ENCODE measurements around the gene CDCA4. TPM values are rescaled to one million over a fixed set of nuclear protein-coding genes. Genes with fewer than 3 reads are reported as not detected.
A peak's percentile ranks its signal among the peaks of the same experiment; 100 is the strongest.

The CDCA4 gene
- total RNA-seq, 1 donor from 2014 or later, result 46.9 TPM

DNA sequence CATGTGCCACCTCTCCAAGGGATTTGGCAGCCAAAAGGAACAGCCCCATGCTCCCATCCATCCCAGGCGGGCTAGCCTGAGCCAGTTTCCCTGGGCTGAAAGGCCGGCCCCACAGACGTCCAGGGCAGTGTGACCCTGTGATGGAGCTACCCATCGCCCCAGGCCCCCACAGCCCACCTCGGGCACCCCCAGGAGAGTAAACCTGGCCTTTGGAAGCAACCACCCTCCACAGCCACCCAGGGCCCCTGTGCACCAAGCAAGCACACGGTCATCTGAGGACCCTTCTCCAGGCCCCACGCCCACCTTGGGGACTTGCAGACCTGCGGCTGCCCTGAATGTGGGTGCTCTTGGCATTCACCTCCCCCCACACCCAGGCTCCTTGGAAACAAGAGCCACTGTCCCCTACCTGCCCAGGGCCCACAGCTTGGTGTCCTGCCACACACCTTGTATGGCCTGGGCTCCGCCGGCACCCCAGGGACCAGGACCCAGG lies 51.1 kb downstream of the CDCA4 start:
- peak overlapping the region; percentile 30 for H3K4me3 ChIP-seq (ENCODE audit: low read depth, low read length)
- DNase-seq (ENCODE audit: low read depth), result no peak
- TF ChIP-seq, protein P1, sequence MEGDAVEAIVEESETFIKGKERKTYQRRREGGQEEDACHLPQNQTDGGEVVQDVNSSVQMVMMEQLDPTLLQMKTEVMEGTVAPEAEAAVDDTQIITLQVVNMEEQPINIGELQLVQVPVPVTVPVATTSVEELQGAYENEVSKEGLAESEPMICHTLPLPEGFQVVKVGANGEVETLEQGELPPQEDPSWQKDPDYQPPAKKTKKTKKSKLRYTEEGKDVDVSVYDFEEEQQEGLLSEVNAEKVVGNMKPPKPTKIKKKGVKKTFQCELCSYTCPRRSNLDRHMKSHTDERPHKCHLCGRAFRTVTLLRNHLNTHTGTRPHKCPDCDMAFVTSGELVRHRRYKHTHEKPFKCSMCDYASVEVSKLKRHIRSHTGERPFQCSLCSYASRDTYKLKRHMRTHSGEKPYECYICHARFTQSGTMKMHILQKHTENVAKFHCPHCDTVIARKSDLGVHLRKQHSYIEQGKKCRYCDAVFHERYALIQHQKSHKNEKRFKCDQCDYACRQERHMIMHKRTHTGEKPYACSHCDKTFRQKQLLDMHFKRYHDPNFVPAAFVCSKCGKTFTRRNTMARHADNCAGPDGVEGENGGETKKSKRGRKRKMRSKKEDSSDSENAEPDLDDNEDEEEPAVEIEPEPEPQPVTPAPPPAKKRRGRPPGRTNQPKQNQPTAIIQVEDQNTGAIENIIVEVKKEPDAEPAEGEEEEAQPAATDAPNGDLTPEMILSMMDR (conservative IDR thresholded peaks at IDR 0.05; ENCODE audit: low read depth, low read length), result no peak

DNA sequence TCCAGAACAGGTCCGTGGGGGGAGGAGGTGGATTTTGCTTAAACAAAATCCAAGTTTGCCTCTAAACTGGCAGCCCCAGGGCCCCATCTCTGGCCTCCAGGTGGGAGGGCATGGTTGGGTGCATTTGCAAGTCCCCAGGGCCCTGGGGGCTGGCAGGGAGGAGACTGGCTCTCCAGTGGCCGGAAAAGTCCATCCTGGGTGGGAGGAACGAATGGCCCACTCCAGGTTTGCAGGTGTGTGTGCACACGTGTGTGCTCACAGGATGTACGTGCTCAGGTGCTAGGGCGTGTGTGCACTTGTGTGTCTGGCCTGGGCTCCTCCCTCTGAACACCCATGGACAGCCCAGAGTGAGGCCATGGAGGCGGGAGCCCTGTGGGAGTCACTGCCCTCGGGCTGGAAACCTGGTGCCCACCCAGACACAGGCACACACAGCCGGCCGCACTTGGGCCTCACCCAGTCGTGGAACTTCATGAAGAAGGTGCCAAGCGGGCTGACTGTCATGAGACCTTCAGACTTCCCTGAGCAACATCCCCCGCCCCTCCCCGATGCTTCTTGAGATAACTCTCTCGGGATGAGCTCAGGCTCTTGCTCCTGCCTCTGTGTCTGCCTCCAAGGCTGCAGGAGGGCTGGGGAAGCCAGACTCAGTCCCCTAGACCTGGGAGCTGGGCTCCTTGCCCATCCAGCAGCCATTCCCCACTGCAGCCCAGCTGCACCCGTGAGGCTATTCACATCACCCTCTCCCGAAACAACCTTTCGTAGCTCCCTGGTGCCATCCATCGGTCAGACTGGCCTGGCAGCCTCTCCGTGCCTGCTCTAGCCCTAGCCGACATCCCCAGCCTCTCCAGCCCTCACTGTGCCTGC lies 52.1 kb downstream of the CDCA4 start:
- TF ChIP-seq, protein P1 (conservative IDR thresholded peaks at IDR 0.05; ENCODE audit: low read depth, low read length), result no peak
- H3K4me3 ChIP-seq (ENCODE audit: low read depth, low read length), result peak overlapping the region; percentile 31
- DNase-seq (ENCODE audit: low read depth), result no peak

- TF ChIP-seq, protein P1 (conservative IDR thresholded peaks at IDR 0.05; ENCODE audit: low read depth, low read length), result no peak
- no peak for DNase-seq (ENCODE audit: low read depth)
- peak overlapping the region; percentile 31 for H3K4me3 ChIP-seq (ENCODE audit: low read depth, low read length)
Observed at GRCh38 chr14:104968153-104968527, 52.7 kb downstream of the CDCA4 start.

GRCh38 chr14:104967386-104968152 lies 53.3 kb downstream of the CDCA4 start:
- no peak for DNase-seq (ENCODE audit: low read depth)
- peak overlapping the region; percentile 31 for H3K4me3 ChIP-seq (ENCODE audit: low read depth, low read length)
- TF ChIP-seq, protein P1 (conservative IDR thresholded peaks at IDR 0.05; ENCODE audit: low read depth, low read length), result no peak

- TF ChIP-seq, protein P1 (conservative IDR thresholded peaks at IDR 0.05; ENCODE audit: low read depth, low read length), result no peak
- no peak for DNase-seq (ENCODE audit: low read depth)
- H3K4me3 ChIP-seq (ENCODE audit: low read depth, low read length), result no peak overlapping the region
Observed at GRCh38 chr14:104966981-104967385, 53.9 kb downstream of the CDCA4 start.

- no peak overlapping the region for H3K4me3 ChIP-seq (ENCODE audit: low read depth, low read length)
- no peak for DNase-seq (ENCODE audit: low read depth)
- TF ChIP-seq, protein P1 (conservative IDR thresholded peaks at IDR 0.05; ENCODE audit: low read depth, low read length), result no peak
Observed at GRCh38 chr14:104966261-104966865, 54.5 kb downstream of the CDCA4 start.
